CD8-positive, alpha-beta memory T cell (primary cell): ENCODE results near the gene IL22RA1. TPM values are rescaled to one million over a fixed set of nuclear protein-coding genes. Genes with fewer than 3 reads are reported as not detected.
A peak's percentile ranks its signal among the peaks of the same experiment; 100 is the strongest.

ENCODE experiments used
- CTCF ChIA-PET: fragments of 350-600 bp; sonication (Branson Sonifier 250); formaldehyde crosslinking; loops from one replicate; lab custom pipeline; 2021; ENCODE audit warnings: antibody characterized with exemption; lab: Charles Lee
- POLR2A ChIA-PET: fragments of 350-600 bp; sonication (Branson Sonifier 250); formaldehyde crosslinking; loops from one replicate; lab custom pipeline; 2021; ENCODE audit warnings: antibody characterized with exemption; lab: Charles Lee
- DNase-seq, 5 donors: peaks; one replicate each; pipeline versions ENCODE4 v3.0.0 to v3.0.0-alpha.2; 2020 to 2022; ENCODE audit warnings: mixed read lengths in 1 of 5
- H3K27ac ChIP-seq: one replicate; pipeline ENCODE4 v1.7.0; 2013; ENCODE audit warnings: low read depth, mild to moderate bottlenecking, low read length, moderate library complexity
- H3K27me3 ChIP-seq: 2 replicates; pipeline ENCODE4 v1.7.0; 2013; ENCODE audit warnings: low read length, mild to moderate bottlenecking; ENCODE audit not compliant: insufficient read depth, poor library complexity, severe bottlenecking
- H3K36me3 ChIP-seq: 2 replicates; pipeline ENCODE4 v1.7.0; 2013; ENCODE audit warnings: mild to moderate bottlenecking, low read length, moderate library complexity; ENCODE audit not compliant: insufficient read depth
- H3K4me1 ChIP-seq: 2 replicates; pipeline ENCODE4 v1.7.0; 2013; ENCODE audit warnings: mild to moderate bottlenecking, low read length, moderate library complexity; ENCODE audit not compliant: insufficient read depth
- H3K4me3 ChIP-seq: 2 replicates; pipeline ENCODE4 v1.7.0; 2013; ENCODE audit warnings: mild to moderate bottlenecking, low read length
- H3K9me3 ChIP-seq: 2 replicates; pipeline ENCODE4 v1.7.0; 2013; ENCODE audit warnings: mild to moderate bottlenecking, low read length
- H3K27ac Mint-ChIP-seq, 8 donors: one replicate each; pipeline ENCODE4 v1.8.0; 2020 to 2021; ENCODE audit warnings: mixed read lengths in 8 of 8, mild to moderate bottlenecking in 6 of 8, inconsistent platforms in 3 of 8, moderate library complexity in 3 of 8
- H3K27me3 Mint-ChIP-seq, 2 donors: one replicate each; pipeline ENCODE4 v1.8.0; 2020 to 2021; ENCODE audit warnings: mixed read lengths in 2 of 2, mild to moderate bottlenecking in 1 of 2, moderate library complexity in 1 of 2
- H3K36me3 Mint-ChIP-seq, 3 donors: one replicate each; pipeline ENCODE4 v1.8.0; 2020 to 2021; ENCODE audit warnings: mixed read lengths in 3 of 3, inconsistent platforms in 1 of 3, mild to moderate bottlenecking in 1 of 3
- H3K4me1 Mint-ChIP-seq, 3 donors: one replicate each; pipeline ENCODE4 v1.8.0; 2020 to 2021; ENCODE audit warnings: mixed read lengths in 3 of 3, inconsistent platforms in 1 of 3, mild to moderate bottlenecking in 1 of 3
- H3K4me3 Mint-ChIP-seq, 7 donors: one replicate each; pipeline ENCODE4 v1.8.0; 2020 to 2021; ENCODE audit warnings: mixed read lengths in 7 of 7, mild to moderate bottlenecking in 6 of 7, moderate library complexity in 4 of 7, inconsistent platforms in 2 of 7
- H3K9me3 Mint-ChIP-seq, 5 donors: one replicate each; pipeline ENCODE4 v1.8.0; 2020 to 2022; ENCODE audit warnings: mixed read lengths in 5 of 5, mild to moderate bottlenecking in 3 of 5, moderate library complexity in 2 of 5, inconsistent platforms in 1 of 5
- polyA plus RNA-seq: library from polyadenylated mRNA; unstranded; fragments of 300-500 nt; fragmentation: Illumina TruSeq; gene quantifications from one replicate; pipeline ENCODE4 v1.2.3, GENCODE V29; 2021
- total RNA-seq, 2 experiments: library from RNA; stranded (reverse); gene quantifications; one replicate each; pipeline ENCODE4 v1.2.3, GENCODE V29; 2021

The IL22RA1 gene
- total and polyA plus RNA-seq, 3 experiments from 2014 or later, result not detected

GRCh38 chr1:24141311-24141997 is 1.5 kb downstream of the IL22RA1 start:
- Mint-ChIP-seq H3K27ac (no peak overlapping the region), H3K4me1 (peaks cover 0 to 5% (median 3%) of the 10 kb centered on the region in 3 donors), H3K9me3 (no peaks in the 10 kb centered on the region), H3K4me3 (no peak overlapping the region), H3K36me3 (no peaks in the 10 kb centered on the region), H3K27me3 (peaks cover 16 to 30% of the 10 kb centered on the region in 2 donors)
- ChIA-PET CTCF (interaction anchor here (1.2 kb wide), 1 partner anchor 9 kb away, joined by 7 read pairs; no protein-coding TSS in a partner anchor), POLR2A (no interaction called here)
- H3K4me3 ChIP-seq, result no peak overlapping the region
- H3K27me3 ChIP-seq, result no peaks in the 10 kb centered on the region
- H3K9me3 ChIP-seq, result no peaks in the 10 kb centered on the region
- no peaks in the 10 kb centered on the region for H3K4me1 ChIP-seq
- H3K36me3 ChIP-seq, result no peaks in the 10 kb centered on the region
- no peak overlapping the region for H3K27ac ChIP-seq
- no peak for DNase-seq

GRCh38 chr1:24140741-24141181 is 2.2 kb downstream of the IL22RA1 start:
- POLR2A ChIA-PET, result no interaction called here
- H3K9me3 ChIP-seq, result no peaks in the 10 kb centered on the region
- DNase-seq, result no peak
- H3K4me3 Mint-ChIP-seq, result no peak overlapping the region
- CTCF ChIA-PET, result no interaction called here
- no peak overlapping the region for H3K27ac ChIP-seq
- H3K27me3 ChIP-seq, result no peaks in the 10 kb centered on the region
- no peak overlapping the region for H3K27ac Mint-ChIP-seq
- no peak overlapping the region for H3K4me3 ChIP-seq
- H3K27me3 Mint-ChIP-seq, result peaks cover 15 to 27% of the 10 kb centered on the region in 2 donors
- no peaks in the 10 kb centered on the region for H3K9me3 Mint-ChIP-seq
- H3K4me1 Mint-ChIP-seq, result peaks cover 0 to 5% (median 3%) of the 10 kb centered on the region in 3 donors
- no peaks in the 10 kb centered on the region for H3K36me3 Mint-ChIP-seq
- H3K4me1 ChIP-seq, result no peaks in the 10 kb centered on the region
- H3K36me3 ChIP-seq, result no peaks in the 10 kb centered on the region

GRCh38 chr1:24139841-24140425 is 3.0 kb downstream of the IL22RA1 start:
- Mint-ChIP-seq H3K9me3 (no peaks in the 10 kb centered on the region), H3K27me3 (peaks cover 13 to 25% of the 10 kb centered on the region in 2 donors), H3K4me1 (peaks cover 0 to 5% (median 3%) of the 10 kb centered on the region in 3 donors), H3K4me3 (no peak overlapping the region), H3K27ac (peak overlapping the region in 1 of 8 donors; percentile 47), H3K36me3 (no peaks in the 10 kb centered on the region)
- no peak for DNase-seq
- Histone ChIP-seq H3K4me1 (no peaks in the 10 kb centered on the region), H3K36me3 (no peaks in the 10 kb centered on the region), H3K4me3 (no peak overlapping the region), H3K27ac (no peak overlapping the region), H3K9me3 (no peaks in the 10 kb centered on the region), H3K27me3 (no peaks in the 10 kb centered on the region)
- ChIA-PET CTCF (interaction anchor here (1.0 kb wide), 1 partner anchor 27 kb away, joined by 3 read pairs; no protein-coding TSS in a partner anchor), POLR2A (no interaction called here)

GRCh38 chr1:24139222-24139489 is 3.8 kb downstream of the IL22RA1 start:
- H3K27ac Mint-ChIP-seq, result no peak overlapping the region
- Histone ChIP-seq H3K27ac (no peak overlapping the region), H3K4me1 (no peaks in the 10 kb centered on the region), H3K36me3 (no peaks in the 10 kb centered on the region), H3K9me3 (no peaks in the 10 kb centered on the region), H3K4me3 (no peak overlapping the region), H3K27me3 (no peaks in the 10 kb centered on the region)
- H3K4me1 Mint-ChIP-seq, result peaks cover 0 to 5% (median 3%) of the 10 kb centered on the region in 3 donors
- H3K27me3 Mint-ChIP-seq, result peaks cover 7 to 28% of the 10 kb centered on the region in 2 donors
- no peak overlapping the region for H3K4me3 Mint-ChIP-seq
- no peaks in the 10 kb centered on the region for H3K9me3 Mint-ChIP-seq
- H3K36me3 Mint-ChIP-seq, result no peaks in the 10 kb centered on the region
- ChIA-PET POLR2A (no interaction called here), CTCF (interaction anchor here (1.0 kb wide), 1 partner anchor 28 kb away, joined by 3 read pairs; no protein-coding TSS in a partner anchor)
- no peak for DNase-seq

GRCh38 chr1:24138476-24139221 is 4.3 kb downstream of the IL22RA1 start:
- Histone ChIP-seq H3K4me3 (no peak overlapping the region), H3K27me3 (no peaks in the 10 kb centered on the region), H3K27ac (no peak overlapping the region), H3K9me3 (no peaks in the 10 kb centered on the region), H3K36me3 (no peaks in the 10 kb centered on the region), H3K4me1 (no peaks in the 10 kb centered on the region)
- H3K36me3 Mint-ChIP-seq, result no peaks in the 10 kb centered on the region
- H3K27me3 Mint-ChIP-seq, result peaks cover 8 to 31% of the 10 kb centered on the region in 2 donors
- ChIA-PET CTCF (no interaction called here), POLR2A (no interaction called here)
- no peak overlapping the region for H3K4me3 Mint-ChIP-seq
- no peak for DNase-seq
- H3K27ac Mint-ChIP-seq, result no peak overlapping the region
- no peaks in the 10 kb centered on the region for H3K9me3 Mint-ChIP-seq
- H3K4me1 Mint-ChIP-seq, result peaks cover 0 to 5% (median 3%) of the 10 kb centered on the region in 3 donors

- H3K27me3 ChIP-seq, result no peaks in the 10 kb centered on the region
- peaks cover 0 to 5% (median 3%) of the 10 kb centered on the region in 3 donors for H3K4me1 Mint-ChIP-seq
- no peak overlapping the region for H3K4me3 ChIP-seq
Measured at GRCh38 chr1:24136956-24137539, 5.9 kb downstream of the IL22RA1 start.

GRCh38 chr1:24134376-24134775 is 8.6 kb downstream of the IL22RA1 start:
- POLR2A ChIA-PET, result no interaction called here
- no peak for DNase-seq

More at GRCh38 chr1:24136956-24137539, 5.9 kb downstream of the IL22RA1 start:
- Mint-ChIP-seq H3K27me3 (peaks cover 8 to 35% of the 10 kb centered on the region in 2 donors), H3K36me3 (no peaks in the 10 kb centered on the region), H3K27ac (no peak overlapping the region), H3K4me3 (no peak overlapping the region), H3K9me3 (no peaks in the 10 kb centered on the region)
- CTCF ChIA-PET, result no interaction called here
- DNase-seq, result no peak
- Histone ChIP-seq H3K4me1 (no peaks in the 10 kb centered on the region), H3K9me3 (no peaks in the 10 kb centered on the region), H3K36me3 (no peaks in the 10 kb centered on the region), H3K27ac (no peak overlapping the region)
- POLR2A ChIA-PET, result no interaction called here

More at GRCh38 chr1:24134376-24134775, 8.6 kb downstream of the IL22RA1 start:
- H3K27ac ChIP-seq, result no peak overlapping the region
- H3K4me1 ChIP-seq, result no peaks in the 10 kb centered on the region
- Mint-ChIP-seq H3K27me3 (peaks cover 7 to 28% of the 10 kb centered on the region in 2 donors), H3K4me3 (no peak overlapping the region), H3K27ac (no peak overlapping the region), H3K36me3 (peaks cover 0 to 7% (median 0%) of the 10 kb centered on the region in 3 donors), H3K4me1 (peaks cover 0 to 5% (median 3%) of the 10 kb centered on the region in 3 donors), H3K9me3 (peaks cover 2 to 18% (median 11%) of the 10 kb centered on the region in 5 donors)
- no peaks in the 10 kb centered on the region for H3K36me3 ChIP-seq
- H3K4me3 ChIP-seq, result no peak overlapping the region
- no peaks in the 10 kb centered on the region for H3K9me3 ChIP-seq
- CTCF ChIA-PET, result interaction anchor here (1.0 kb wide), 1 partner anchor 16 kb away, joined by 3 read pairs; no protein-coding TSS in a partner anchor
- no peaks in the 10 kb centered on the region for H3K27me3 ChIP-seq
